BE2C (cell line): Measurements from ENCODE around the gene SLC17A4.

Experiments
- DNase-seq: peaks from one replicate; pipeline ENCODE4 v3.0.0-alpha.2; 2020
- H3K27me3 ChIP-seq: fragments of 250-450 bp; sonication (Bioruptor Pico); 2 replicates; pipeline ENCODE4 v1.5.1; 2020; ENCODE audit warnings: mild to moderate bottlenecking
- H3K36me3 ChIP-seq: fragments of 250-450 bp; sonication (Bioruptor Pico); 2 replicates; pipeline ENCODE4 v1.5.1; 2020; ENCODE audit warnings: mild to moderate bottlenecking
- H3K4me1 ChIP-seq: fragments of 250-450 bp; sonication (Bioruptor Pico); 2 replicates; pipeline ENCODE4 v1.5.1; 2020
- H3K4me3 ChIP-seq: 2 replicates; pipeline ENCODE4 v1.5.1; 2011; ENCODE audit warnings: low read depth, low read length
- H3K9me3 ChIP-seq: fragments of 250-450 bp; sonication (Bioruptor Pico); 2 replicates; pipeline ENCODE4 v1.5.1; 2020
- CTCF ChIP-seq: IDR thresholded peaks from 2 replicates; pipeline ENCODE4 v1.5.1; 2012; ENCODE audit warnings: mild to moderate bottlenecking, low read depth, low read length

SLC17A4 gene

GRCh38 chr6:25730907-25731306 lies 23.6 kb upstream of the SLC17A4 start:
- H3K27me3 ChIP-seq: no peaks in the 10 kb centered on the region; the same call in 1 of the 2 replicates
- no peak for DNase-seq
- H3K4me3 ChIP-seq: no peak overlapping the region
- no peaks in the 10 kb centered on the region for H3K36me3 ChIP-seq
- H3K4me1 ChIP-seq: no peaks in the 10 kb centered on the region
- no peaks in the 10 kb centered on the region for H3K9me3 ChIP-seq
- no peak for TF ChIP-seq CTCF

GRCh38 chr6:25731721-25732120 lies 22.8 kb upstream of the SLC17A4 start:
- Histone ChIP-seq H3K4me1 (no peaks in the 10 kb centered on the region), H3K4me3 (no peak overlapping the region), H3K9me3 (no peaks in the 10 kb centered on the region), H3K27me3 (no peaks in the 10 kb centered on the region; the same call in 1 of the 2 replicates), H3K36me3 (no peaks in the 10 kb centered on the region)
- DNase-seq: no peak
- TF ChIP-seq CTCF: no peak

GRCh38 chr6:25732468-25733198 lies 21.9 kb upstream of the SLC17A4 start:
- TF ChIP-seq CTCF: no peak
- no peaks in the 10 kb centered on the region for H3K36me3 ChIP-seq
- no peak for DNase-seq

GRCh38 chr6:25735261-25735660 lies 19.3 kb upstream of the SLC17A4 start:
- no peak for DNase-seq

More at GRCh38 chr6:25732468-25733198, 21.9 kb upstream of the SLC17A4 start:
- Histone ChIP-seq H3K27me3 (no peaks in the 10 kb centered on the region; the same call in 1 of the 2 replicates), H3K4me3 (no peak overlapping the region), H3K4me1 (no peaks in the 10 kb centered on the region), H3K9me3 (no peaks in the 10 kb centered on the region)

GRCh38 chr6:25743868-25744267 lies 10.7 kb upstream of the SLC17A4 start:
- Histone ChIP-seq H3K4me1 (0 out of 2 replicates have a peak, but pooled peaks cover 2% of the 10 kb centered on the region), H3K9me3 (no peaks in the 10 kb centered on the region), H3K36me3 (no peaks in the 10 kb centered on the region), H3K27me3 (no peaks in the 10 kb centered on the region), H3K4me3 (no peak overlapping the region)
- no peak for DNase-seq
- no peak for TF ChIP-seq CTCF

More at GRCh38 chr6:25735261-25735660, 19.3 kb upstream of the SLC17A4 start:
- Histone ChIP-seq H3K4me1 (no peaks in the 10 kb centered on the region), H3K9me3 (no peaks in the 10 kb centered on the region), H3K27me3 (no peaks in the 10 kb centered on the region), H3K4me3 (no peak overlapping the region), H3K36me3 (no peaks in the 10 kb centered on the region)
- no peak for TF ChIP-seq CTCF

GRCh38 chr6:25745836-25746235 lies 8.7 kb upstream of the SLC17A4 start:
- no peak for DNase-seq
- H3K9me3 ChIP-seq: no peaks in the 10 kb centered on the region
- TF ChIP-seq CTCF: no peak
- H3K36me3 ChIP-seq: no peaks in the 10 kb centered on the region
- 0 out of 2 replicates have a peak, but pooled peaks cover 2% of the 10 kb centered on the region for H3K4me1 ChIP-seq
- no peaks in the 10 kb centered on the region for H3K27me3 ChIP-seq
- H3K4me3 ChIP-seq: no peak overlapping the region
